DND-41 (cell line): ENCODE data around the gene TTPAL.
A peak's percentile ranks its signal among the peaks of the same experiment; 100 is the strongest.

Experiments used
- ATAC-seq: fragments of 200-7000 bp; cut with Tn5 transposase; 3 replicates; pipeline ENCODE4 v1.9.1; 2021; ENCODE audit warnings: low read depth; ENCODE audit not compliant: insufficient read depth
- DNase-seq: peaks from one replicate; pipeline ENCODE4 v3.0.0-alpha.2; 2020
- H2AFZ ChIP-seq: 2 replicates; pipeline ENCODE4 v1.6.0; 2012; ENCODE audit warnings: low read depth, low read length
- H3K27ac ChIP-seq: 2 replicates; pipeline ENCODE4 v1.5.1; 2012; ENCODE audit warnings: low read length, inconsistent platforms
- H3K27me3 ChIP-seq: fragments of 200-600 bp; sonication (generic); 2 replicates; pipeline ENCODE4 v1.6.0; 2012; ENCODE audit warnings: low read length, mild to moderate bottlenecking, inconsistent platforms; ENCODE audit not compliant: insufficient read depth, poor library complexity
- H3K36me3 ChIP-seq: 2 replicates; pipeline ENCODE4 v1.5.1; 2012; ENCODE audit warnings: low read length, inconsistent platforms; ENCODE audit not compliant: insufficient read depth
- H3K4me1 ChIP-seq: 2 replicates; pipeline ENCODE4 v1.5.1; 2012; ENCODE audit warnings: mild to moderate bottlenecking, low read length; ENCODE audit not compliant: insufficient read depth
- H3K4me2 ChIP-seq: 2 replicates; pipeline ENCODE4 v1.6.0; 2012; ENCODE audit warnings: mild to moderate bottlenecking, moderate library complexity, low read length, inconsistent platforms; ENCODE audit not compliant: insufficient read depth
- H3K4me3 ChIP-seq, 2 experiments: fragments of 200-600 bp in 1 of 2; shearing (Covaris generic) in 1 of 2; 2 replicates each; pipeline ENCODE4 v1.5.1; 2012 to 2016; ENCODE audit warnings: inconsistent platforms in 2 of 2, low read length in 2 of 2, mild to moderate bottlenecking in 2 of 2, low read depth in 1 of 2, moderate library complexity in 1 of 2
- H3K79me2 ChIP-seq: 2 replicates; pipeline ENCODE4 v1.6.0; 2012; ENCODE audit warnings: low read length, inconsistent platforms; ENCODE audit not compliant: insufficient read depth
- H3K9ac ChIP-seq: 2 replicates; pipeline ENCODE4 v1.6.0; 2012; ENCODE audit warnings: low read depth, mild to moderate bottlenecking, inconsistent platforms, low read length, moderate library complexity
- H3K9me3 ChIP-seq: 2 replicates; pipeline ENCODE4 v1.5.1; 2012; ENCODE audit warnings: low read length, moderate library complexity, mild to moderate bottlenecking, inconsistent platforms; ENCODE audit not compliant: insufficient read depth, severe bottlenecking
- H4K20me1 ChIP-seq: 2 replicates; pipeline ENCODE4 v1.6.0; 2012; ENCODE audit warnings: low read length; ENCODE audit not compliant: insufficient read depth
- EZH2 ChIP-seq: IDR thresholded peaks from 3 replicates; pipeline ENCODE4 v1.6.1; 2012; ENCODE audit warnings: borderline replicate concordance, low read depth, mild to moderate bottlenecking, moderate library complexity, low read length, inconsistent platforms; ENCODE audit not compliant: severe bottlenecking
- TF ChIP-seq, protein P1 (sequence below): IDR thresholded peaks from 2 replicates; pipeline ENCODE4 v1.5.1; 2012; ENCODE audit warnings: borderline replicate concordance, low read length, moderate library complexity, mild to moderate bottlenecking; ENCODE audit not compliant: poor library complexity, severe bottlenecking; ENCODE audit errors: extremely low read depth

The TTPAL gene

GRCh38 chr20:44495257-44495656, 19.6 kb downstream of the TTPAL start:
- Histone ChIP-seq H3K9me3 (no peaks in the 10 kb centered on the region), H2AFZ (no peak overlapping the region), H3K9ac (no peak overlapping the region), H3K4me3 (no peak overlapping the region), H3K36me3 (peaks cover 89% of the 10 kb centered on the region), H3K27me3 (no peaks in the 10 kb centered on the region), H3K27ac (no peak overlapping the region), H3K4me1 (no peaks in the 10 kb centered on the region), H4K20me1 (no peaks in the 10 kb centered on the region; the same call in 1 of the 2 replicates), H3K4me2 (no peak overlapping the region), H3K79me2 (no peaks in the 10 kb centered on the region)
- no peak for ATAC-seq
- no peak for DNase-seq
- TF ChIP-seq, protein P1, sequence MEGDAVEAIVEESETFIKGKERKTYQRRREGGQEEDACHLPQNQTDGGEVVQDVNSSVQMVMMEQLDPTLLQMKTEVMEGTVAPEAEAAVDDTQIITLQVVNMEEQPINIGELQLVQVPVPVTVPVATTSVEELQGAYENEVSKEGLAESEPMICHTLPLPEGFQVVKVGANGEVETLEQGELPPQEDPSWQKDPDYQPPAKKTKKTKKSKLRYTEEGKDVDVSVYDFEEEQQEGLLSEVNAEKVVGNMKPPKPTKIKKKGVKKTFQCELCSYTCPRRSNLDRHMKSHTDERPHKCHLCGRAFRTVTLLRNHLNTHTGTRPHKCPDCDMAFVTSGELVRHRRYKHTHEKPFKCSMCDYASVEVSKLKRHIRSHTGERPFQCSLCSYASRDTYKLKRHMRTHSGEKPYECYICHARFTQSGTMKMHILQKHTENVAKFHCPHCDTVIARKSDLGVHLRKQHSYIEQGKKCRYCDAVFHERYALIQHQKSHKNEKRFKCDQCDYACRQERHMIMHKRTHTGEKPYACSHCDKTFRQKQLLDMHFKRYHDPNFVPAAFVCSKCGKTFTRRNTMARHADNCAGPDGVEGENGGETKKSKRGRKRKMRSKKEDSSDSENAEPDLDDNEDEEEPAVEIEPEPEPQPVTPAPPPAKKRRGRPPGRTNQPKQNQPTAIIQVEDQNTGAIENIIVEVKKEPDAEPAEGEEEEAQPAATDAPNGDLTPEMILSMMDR: no peak
- TF ChIP-seq EZH2: no peak

DNA sequence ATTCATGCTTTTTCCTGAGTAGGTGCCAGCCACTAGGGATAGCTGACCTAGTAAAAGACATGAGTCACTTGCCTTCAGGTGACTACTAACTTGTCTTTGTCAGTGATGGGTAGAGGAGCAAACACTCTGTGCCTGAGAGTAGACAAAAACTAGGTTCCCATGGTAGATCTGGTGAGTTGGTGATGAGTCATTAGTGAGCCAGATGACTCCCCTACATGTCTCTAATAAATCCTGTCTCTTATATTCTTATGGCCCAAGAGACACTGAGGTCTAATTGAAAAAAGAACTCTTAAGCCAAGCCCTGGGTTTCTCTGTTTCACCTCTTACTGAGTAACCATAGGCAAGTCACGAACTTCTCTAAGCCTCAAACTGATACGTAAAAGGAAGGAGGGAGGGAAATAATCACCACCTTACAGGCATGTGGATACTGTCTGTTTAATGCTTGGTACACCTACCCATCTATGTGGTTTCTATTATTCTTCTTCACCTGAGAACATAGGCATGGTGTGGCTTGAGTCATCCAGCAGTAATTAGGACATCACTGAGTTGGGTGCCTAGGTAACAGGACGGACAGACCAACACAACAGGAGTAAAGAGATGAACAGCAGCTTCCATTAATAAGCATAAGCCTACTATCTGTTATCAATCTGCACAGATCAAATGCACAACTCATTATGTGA, 20.3 kb downstream of the TTPAL start:
- no peaks in the 10 kb centered on the region for H3K79me2 ChIP-seq
- peak; percentile 44; the same call in 2 of the 3 replicates for ATAC-seq
- H3K4me1 ChIP-seq: no peaks in the 10 kb centered on the region
- no peak overlapping the region for H3K4me2 ChIP-seq
- no peak overlapping the region for H3K4me3 ChIP-seq
- no peak overlapping the region for H3K9ac ChIP-seq
- H3K9me3 ChIP-seq: no peaks in the 10 kb centered on the region
- TF ChIP-seq, protein P1: no peak
- TF ChIP-seq EZH2: no peak
- no peak overlapping the region for H3K27ac ChIP-seq
- H2AFZ ChIP-seq: no peak overlapping the region
- H4K20me1 ChIP-seq: no peaks in the 10 kb centered on the region; the same call in 1 of the 2 replicates
- peaks cover 91% of the 10 kb centered on the region for H3K36me3 ChIP-seq
- DNase-seq: no peak
- no peaks in the 10 kb centered on the region for H3K27me3 ChIP-seq

DNA sequence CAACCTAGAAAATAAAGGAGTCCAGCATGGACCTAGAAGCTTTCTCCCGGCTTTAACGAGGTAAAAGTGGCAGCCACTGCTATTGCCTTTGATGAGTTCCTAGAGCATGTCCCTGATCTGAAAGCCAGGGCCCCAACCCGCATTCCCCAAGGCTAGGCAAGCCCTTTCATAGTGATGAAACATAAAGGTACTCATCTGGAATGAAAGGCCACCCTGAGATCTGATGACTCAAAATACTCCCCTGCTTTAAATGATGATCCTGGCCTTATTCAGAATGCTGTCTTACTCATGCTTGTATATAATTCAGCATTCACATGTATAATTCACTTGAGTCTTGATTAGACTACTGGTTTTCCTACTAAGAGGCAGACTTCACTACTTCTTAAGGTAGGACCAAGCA, 21.3 kb downstream of the TTPAL start:
- Histone ChIP-seq H4K20me1 (no peaks in the 10 kb centered on the region; the same call in 1 of the 2 replicates), H3K79me2 (no peaks in the 10 kb centered on the region), H3K27me3 (no peaks in the 10 kb centered on the region), H3K9ac (no peak overlapping the region), H3K36me3 (peaks cover 91% of the 10 kb centered on the region), H3K4me3 (no peak overlapping the region), H2AFZ (no peak overlapping the region), H3K9me3 (no peaks in the 10 kb centered on the region), H3K4me2 (no peak overlapping the region), H3K4me1 (no peaks in the 10 kb centered on the region), H3K27ac (no peak overlapping the region)
- DNase-seq (no peak), ATAC-seq (no peak)
- TF ChIP-seq, protein P1: no peak
- no peak for TF ChIP-seq EZH2
